Measurements from ENCODE around the gene RPGRIP1L. TPM values are rescaled to one million over a fixed set of nuclear protein-coding genes. Genes with fewer than 3 reads are reported as not detected.

Gene RPGRIP1L
- total and polyA plus RNA-seq, 2 donors (not counting 1 experiment from before 2014, with no cell fraction given) = 1.0 to 7.1 TPM

DNA sequence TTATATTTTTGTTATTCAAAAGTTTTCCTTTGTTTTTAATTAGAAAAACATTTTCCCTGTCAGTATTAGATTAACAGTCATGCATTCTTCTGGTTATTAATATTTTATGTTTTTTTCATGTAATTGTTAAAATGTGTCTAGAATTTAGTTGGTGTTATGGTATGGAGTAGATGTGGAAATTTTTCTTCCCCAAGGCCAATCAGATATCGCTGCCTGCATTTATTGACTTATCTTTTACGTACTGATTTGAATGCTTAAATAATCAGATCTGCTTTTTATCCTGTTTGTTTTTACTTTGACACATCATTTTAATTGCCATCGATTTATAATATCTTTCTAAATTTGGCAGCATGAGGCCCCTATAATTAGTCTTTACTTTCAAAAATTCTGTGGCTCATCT, 13.9 kb upstream of the RPGRIP1L start:
- POLR2A ChIA-PET = no interaction called here
- Mint-ChIP-seq H3K9me3 (ENCODE audit: insufficient read depth) (no peaks in the 10 kb centered on the region), H3K27ac (no peak overlapping the region), H3K27me3 (no peaks in the 10 kb centered on the region), H3K4me3 (no peak overlapping the region), H3K4me1 (peaks cover 8% of the 10 kb centered on the region)
- H3K9me3 ChIP-seq (ENCODE audit: control extremely low read depth in 1 of 3, control insufficient read depth in 2 of 3, insufficient read depth in 1 of 3, low read length in 2 of 3) = no peaks in the 10 kb centered on the region
- CTCF ChIA-PET = no interaction called here
- DNase-seq = no peak
- TF ChIP-seq, protein P1, sequence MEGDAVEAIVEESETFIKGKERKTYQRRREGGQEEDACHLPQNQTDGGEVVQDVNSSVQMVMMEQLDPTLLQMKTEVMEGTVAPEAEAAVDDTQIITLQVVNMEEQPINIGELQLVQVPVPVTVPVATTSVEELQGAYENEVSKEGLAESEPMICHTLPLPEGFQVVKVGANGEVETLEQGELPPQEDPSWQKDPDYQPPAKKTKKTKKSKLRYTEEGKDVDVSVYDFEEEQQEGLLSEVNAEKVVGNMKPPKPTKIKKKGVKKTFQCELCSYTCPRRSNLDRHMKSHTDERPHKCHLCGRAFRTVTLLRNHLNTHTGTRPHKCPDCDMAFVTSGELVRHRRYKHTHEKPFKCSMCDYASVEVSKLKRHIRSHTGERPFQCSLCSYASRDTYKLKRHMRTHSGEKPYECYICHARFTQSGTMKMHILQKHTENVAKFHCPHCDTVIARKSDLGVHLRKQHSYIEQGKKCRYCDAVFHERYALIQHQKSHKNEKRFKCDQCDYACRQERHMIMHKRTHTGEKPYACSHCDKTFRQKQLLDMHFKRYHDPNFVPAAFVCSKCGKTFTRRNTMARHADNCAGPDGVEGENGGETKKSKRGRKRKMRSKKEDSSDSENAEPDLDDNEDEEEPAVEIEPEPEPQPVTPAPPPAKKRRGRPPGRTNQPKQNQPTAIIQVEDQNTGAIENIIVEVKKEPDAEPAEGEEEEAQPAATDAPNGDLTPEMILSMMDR (IDR thresholded peaks at IDR 0.05) = no peak
- no peak for TF ChIP-seq EZH2 (IDR thresholded peaks at IDR 0.05; ENCODE audit: borderline replicate concordance, insufficient read depth, low read depth, low read length, poor library complexity, severe bottlenecking)
- H3K4me3 ChIP-seq (ENCODE audit: control extremely low read depth in 1 of 5, extremely low read depth in 1 of 5, insufficient read depth in 1 of 5, low read depth in 2 of 5, low read length in 4 of 5) = no peak overlapping the region
- no peak overlapping the region for H2AFZ ChIP-seq (ENCODE audit: insufficient read depth, low read depth, low read length, poor library complexity, severe bottlenecking)
- peaks cover 12% of the 10 kb centered on the region for H4K20me1 ChIP-seq (ENCODE audit: control insufficient read depth, insufficient read depth, low read length, poor library complexity, severe bottlenecking)
- no peaks in the 10 kb centered on the region for H3K4me1 ChIP-seq (ENCODE audit: control insufficient read depth in 2 of 2, insufficient read depth in 2 of 2, low read length in 2 of 2)
- no peak overlapping the region for H3K27ac ChIP-seq (ENCODE audit: low read length in 2 of 2)
- H3K79me2 ChIP-seq (ENCODE audit: control insufficient read depth, insufficient read depth, low read length) = peaks cover 56% of the 10 kb centered on the region
- WGBS (ENCODE audit: insufficient coverage) = no CpG with 5 or more reads among the region's 3 CpGs
- no peak overlapping the region for H3K4me2 ChIP-seq (replicated peaks; ENCODE audit: low read depth, low read length, poor library complexity, severe bottlenecking)
- no peaks in the 10 kb centered on the region for H3K27me3 ChIP-seq (replicated peaks in 1 of 4; ENCODE audit: control extremely low read depth in 1 of 4, control insufficient read depth in 3 of 4, insufficient read depth in 4 of 4, low read length in 3 of 4)
- intact Hi-C loops (cut with micrococcal nuclease) = no loop called here
- no peak overlapping the region for H3K9ac ChIP-seq (ENCODE audit: low read length)
- ATAC-seq (ENCODE audit: low read depth) = no peak
- no peaks in the 10 kb centered on the region for H3K36me3 ChIP-seq (replicated peaks in 1 of 2; ENCODE audit: control extremely low read depth in 1 of 2, control insufficient read depth in 1 of 2, extremely low read depth in 1 of 2, insufficient read depth in 2 of 2, low read length in 1 of 2)

DNA sequence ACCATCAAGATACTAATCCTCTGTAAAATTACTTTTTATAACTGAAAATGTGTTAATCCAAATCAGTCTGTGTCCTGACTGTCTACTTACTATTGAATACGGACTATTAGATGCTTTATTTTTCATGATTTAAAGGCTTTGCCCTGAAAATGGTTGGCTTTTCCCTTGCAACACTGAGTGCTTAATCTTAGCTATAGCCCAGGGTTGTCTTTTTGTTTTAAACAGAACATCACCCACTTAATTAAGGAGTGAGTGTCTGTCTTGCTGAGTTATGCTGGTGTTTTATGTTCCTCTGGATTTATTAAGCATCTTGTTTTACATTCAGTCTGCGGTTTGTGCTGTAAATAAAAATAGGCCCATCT, 11.3 kb upstream of the RPGRIP1L start:
- H3K27ac Mint-ChIP-seq = no peak overlapping the region
- WGBS (ENCODE audit: insufficient coverage) = 100% methylated on average over 1 of the region's 2 CpGs
- POLR2A ChIA-PET = no interaction called here

More for the DNA sequence above, 11.3 kb upstream of the RPGRIP1L start:
- CTCF ChIA-PET = interaction anchor here (1.0 kb wide), 1 partner anchor 28 kb away, joined by 3 read pairs; no protein-coding TSS in a partner anchor
- Histone ChIP-seq H2AFZ (ENCODE audit: insufficient read depth, low read depth, low read length, poor library complexity, severe bottlenecking) (no peak overlapping the region), H3K4me3 (ENCODE audit: control extremely low read depth in 1 of 5, extremely low read depth in 1 of 5, insufficient read depth in 1 of 5, low read depth in 2 of 5, low read length in 4 of 5) (no peak overlapping the region), H3K79me2 (ENCODE audit: control insufficient read depth, insufficient read depth, low read length) (peaks cover 56% of the 10 kb centered on the region), H3K4me1 (ENCODE audit: control insufficient read depth in 2 of 2, insufficient read depth in 2 of 2, low read length in 2 of 2) (no peaks in the 10 kb centered on the region), H3K9ac (ENCODE audit: low read length) (no peak overlapping the region), H3K27ac (ENCODE audit: low read length in 2 of 2) (no peak overlapping the region), H4K20me1 (ENCODE audit: control insufficient read depth, insufficient read depth, low read length, poor library complexity, severe bottlenecking) (peaks cover 12% of the 10 kb centered on the region), H3K27me3 (replicated peaks in 1 of 4; ENCODE audit: control extremely low read depth in 1 of 4, control insufficient read depth in 3 of 4, insufficient read depth in 4 of 4, low read length in 3 of 4) (no peaks in the 10 kb centered on the region), H3K4me2 (replicated peaks; ENCODE audit: low read depth, low read length, poor library complexity, severe bottlenecking) (no peak overlapping the region), H3K9me3 (ENCODE audit: control extremely low read depth in 1 of 3, control insufficient read depth in 2 of 3, insufficient read depth in 1 of 3, low read length in 2 of 3) (no peaks in the 10 kb centered on the region), H3K36me3 (replicated peaks in 1 of 2; ENCODE audit: control extremely low read depth in 1 of 2, control insufficient read depth in 1 of 2, extremely low read depth in 1 of 2, insufficient read depth in 2 of 2, low read length in 1 of 2) (no peaks in the 10 kb centered on the region)
- Mint-ChIP-seq H3K9me3 (ENCODE audit: insufficient read depth) (no peaks in the 10 kb centered on the region), H3K4me3 (no peak overlapping the region), H3K4me1 (peaks cover 8% of the 10 kb centered on the region), H3K27me3 (no peaks in the 10 kb centered on the region)
- ATAC-seq (ENCODE audit: low read depth) = no peak
- intact Hi-C loops (cut with micrococcal nuclease) = no loop called here
- TF ChIP-seq EZH2 (IDR thresholded peaks at IDR 0.05; ENCODE audit: borderline replicate concordance, insufficient read depth, low read depth, low read length, poor library complexity, severe bottlenecking) = no peak
- TF ChIP-seq, protein P1 (IDR thresholded peaks at IDR 0.05) = no peak
- DNase-seq = no peak
